ENCODE data around the gene CEP164.

- TF ChIP-seq BHLHE40 (IDR thresholded peaks at IDR 0.05; ENCODE audit: borderline replicate concordance in 1 of 2, low read depth in 2 of 2, low read length in 1 of 2) (no peak), CTCF (IDR thresholded peaks at IDR 0.05 in 2 of 3, conservative IDR thresholded peaks at IDR 0.05 in 1 of 3; ENCODE audit: control insufficient read depth in 2 of 3, extremely low read depth in 1 of 3, insufficient read depth in 1 of 3, low read depth in 3 of 3, low read length in 3 of 3) (no peak), MXI1 (IDR thresholded peaks at IDR 0.05; ENCODE audit: low read depth, low read length) (no peak), POLR2A (IDR thresholded peaks at IDR 0.05; ENCODE audit: low read depth, low read length) (no peak), SUZ12 (IDR thresholded peaks at IDR 0.05; ENCODE audit: unreplicated experiment) (no peak), MTA3 (IDR thresholded peaks at IDR 0.05; ENCODE audit: borderline replicate concordance, low read length) (no peak), NFXL1 (IDR thresholded peaks at IDR 0.05; ENCODE audit: borderline replicate concordance) (no peak), EZH2 (IDR thresholded peaks at IDR 0.05; ENCODE audit: borderline replicate concordance, control insufficient read depth, low read depth, low read length) (no peak), MAX (IDR thresholded peaks at IDR 0.05; ENCODE audit: low read depth, low read length) (no peak), ZBTB40 (IDR thresholded peaks at IDR 0.05; ENCODE audit: borderline replicate concordance) (no peak), JUND (IDR thresholded peaks at IDR 0.05; ENCODE audit: low read depth, low read length) (no peak), YY1 (IDR thresholded peaks at IDR 0.05; ENCODE audit: low read depth, low read length) (no peak)
Observed at GRCh38 chr11:117421041-117421440, 93.4 kb downstream of the CEP164 start.

Data from GM12878 (cell line).